DMS53 treated with DMSO at 0.1 percent for 48 hours (cell line): ENCODE results near the gene INPP5E.
"Not testable (repeated sequence)": the region's sequence is repeated elsewhere in the genome, so short reads cannot be mapped to it uniquely, and the experiment has no call there.

Experiments
- DNase-seq: peaks from one replicate; lab custom pipeline; 2025; ENCODE audit not compliant: unreplicated experiment; lab: John Stamatoyannopoulos, UW

INPP5E gene

GRCh38 chr9:136407061-136407460 lies 32.6 kb downstream of the INPP5E start:
- not testable (repeated sequence) for DNase-seq

DNA sequence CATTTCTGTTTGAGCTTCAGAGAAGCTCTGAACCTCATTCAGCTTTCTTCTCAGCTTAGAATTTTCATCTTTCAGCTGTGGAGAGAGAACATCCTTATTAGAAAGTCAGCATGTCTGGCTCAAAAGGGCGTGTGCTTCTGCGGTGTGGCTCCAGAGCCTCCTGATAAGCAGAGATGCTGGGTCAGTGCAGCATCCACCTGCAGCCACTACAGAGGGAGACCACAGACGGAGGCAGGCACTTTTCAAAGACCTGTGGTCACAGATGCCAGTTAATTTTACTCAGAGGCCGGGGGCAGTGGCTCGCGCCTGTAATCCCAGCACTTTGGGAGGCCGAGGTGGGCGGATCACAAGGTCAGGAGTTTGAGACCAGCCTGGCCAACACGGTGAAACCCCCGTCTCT lies 33.7 kb downstream of the INPP5E start:
- DNase-seq: not testable (repeated sequence)

DNA sequence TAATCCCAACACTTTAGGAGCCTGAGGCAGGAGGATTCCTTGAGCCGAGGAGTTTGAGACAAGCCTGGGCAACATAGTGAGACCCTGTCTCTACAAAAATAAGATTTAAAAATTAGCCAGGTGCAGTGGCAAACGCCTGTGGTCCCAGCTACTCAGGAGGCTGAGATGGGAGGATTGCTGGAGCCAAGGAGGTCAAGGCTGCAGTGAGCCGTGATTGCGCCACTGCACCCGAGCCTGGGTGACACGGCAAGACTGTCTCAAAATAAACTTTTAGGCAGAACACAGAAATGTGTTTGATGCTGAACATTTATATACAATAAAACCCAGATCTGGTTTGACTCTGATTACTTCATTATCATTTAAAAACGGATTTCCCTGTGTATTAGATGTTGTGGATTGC lies 34.2 kb downstream of the INPP5E start:
- no peak for DNase-seq

DNA sequence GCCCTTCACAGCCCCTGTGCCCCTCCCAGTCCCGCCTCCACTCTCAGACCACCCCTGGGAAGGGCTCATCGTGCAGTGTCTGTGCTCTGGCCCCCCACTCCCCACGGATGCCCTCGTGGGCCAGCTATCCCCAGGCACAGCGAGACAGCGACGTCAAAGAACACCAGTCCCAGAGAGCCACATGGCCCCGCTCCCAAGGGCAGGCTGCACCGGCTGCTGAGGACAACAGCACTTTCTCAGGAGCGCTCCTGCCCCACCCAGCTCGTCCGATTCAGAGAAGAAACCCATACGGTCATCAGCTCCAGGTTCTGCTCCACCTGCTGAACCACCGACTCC lies 34.9 kb downstream of the INPP5E start:
- DNase-seq: no peak

DNA sequence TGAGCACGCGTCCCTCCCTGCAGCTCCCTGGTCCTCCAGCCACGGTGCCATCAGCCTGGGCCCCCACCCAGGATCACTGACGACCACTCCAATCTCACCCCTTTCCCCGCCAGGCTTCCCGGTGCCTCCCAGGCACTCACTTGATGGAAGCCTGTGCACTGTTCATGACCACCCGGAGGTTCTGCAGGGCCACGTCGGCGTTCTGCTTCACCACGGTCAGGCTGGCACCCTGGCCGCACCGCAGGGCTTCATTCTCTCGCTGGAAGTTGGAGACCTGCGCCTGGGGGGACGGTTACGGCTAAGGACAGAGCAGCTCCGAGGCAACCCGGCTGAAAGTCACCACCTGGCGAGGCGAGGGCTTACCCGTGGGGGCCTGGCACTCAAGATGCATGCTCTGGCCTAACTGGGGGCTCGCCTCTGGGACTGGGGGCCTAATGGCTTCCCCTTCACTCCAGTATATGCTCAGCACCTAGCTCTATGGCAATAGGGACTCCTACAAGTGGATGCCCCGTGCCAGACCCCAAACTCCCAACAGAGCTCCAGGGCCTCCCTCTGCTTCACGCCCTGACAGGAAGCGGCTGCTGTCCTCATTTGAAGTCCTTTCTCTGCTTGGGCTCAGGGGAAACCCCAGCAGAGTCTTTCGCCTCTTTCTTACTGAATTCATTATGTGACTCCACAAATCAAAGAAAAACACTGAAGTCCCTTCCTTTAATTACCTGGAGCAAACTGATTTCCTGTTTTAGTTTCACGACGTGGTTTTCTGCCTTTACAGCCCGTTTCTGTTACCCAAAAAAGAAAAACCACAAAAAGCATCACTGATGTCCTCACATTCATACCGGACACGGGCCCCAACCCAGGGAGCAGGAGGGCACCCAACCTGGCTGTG lies 35.5 kb downstream of the INPP5E start:
- DNase-seq: no peak

DNA sequence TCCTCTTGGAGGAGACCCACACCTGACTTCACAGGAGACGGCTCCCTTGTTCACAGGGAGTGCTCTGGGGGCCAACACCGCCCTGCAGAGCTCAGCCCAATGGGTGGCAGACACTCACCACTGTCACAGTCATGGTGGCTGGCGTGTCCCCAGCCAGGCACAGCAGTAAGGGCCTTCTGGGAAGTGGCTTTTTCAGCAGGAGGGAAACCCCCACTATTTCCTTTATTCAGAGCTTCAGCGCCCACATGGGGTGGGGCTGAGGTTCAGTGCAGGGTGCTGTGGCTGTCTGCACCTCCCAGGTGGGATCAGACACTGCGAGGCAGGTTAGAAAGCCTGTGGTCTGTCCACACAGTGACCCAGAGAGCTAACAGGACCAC lies 36.1 kb downstream of the INPP5E start:
- no peak for DNase-seq

DNA sequence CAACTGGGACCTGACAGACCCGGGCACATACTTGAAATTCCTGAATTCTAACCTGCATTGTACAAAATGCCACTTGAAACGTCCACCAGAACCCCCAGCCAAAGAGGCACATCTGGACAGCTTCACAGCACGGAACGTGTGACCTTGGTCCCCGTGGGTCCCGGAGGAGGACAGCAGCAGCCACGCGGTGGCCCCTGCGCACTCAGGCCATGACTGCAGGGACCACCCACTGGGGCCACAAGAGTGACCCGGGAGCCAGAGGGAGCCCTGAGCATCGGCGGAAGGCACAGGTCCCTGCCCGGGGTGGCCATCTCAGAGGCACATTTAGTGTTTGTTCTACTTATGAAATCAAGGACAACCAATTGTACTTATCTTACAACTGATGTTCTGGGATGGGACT lies 37.6 kb downstream of the INPP5E start:
- no peak for DNase-seq

GRCh38 chr9:136401173-136401922 lies 38.3 kb downstream of the INPP5E start:
- DNase-seq: no peak

- peak; percentile 77 for DNase-seq
These were observed 39.4 kb downstream of the INPP5E start, which contains the start of gene SNAPC4 for GRCh38 chr9:136400038-136400834. Gene SNAPC4 (minus strand): TSS chr9:136400170. CDS start chr9:136398428, 1,742 bp downstream.

DNA sequence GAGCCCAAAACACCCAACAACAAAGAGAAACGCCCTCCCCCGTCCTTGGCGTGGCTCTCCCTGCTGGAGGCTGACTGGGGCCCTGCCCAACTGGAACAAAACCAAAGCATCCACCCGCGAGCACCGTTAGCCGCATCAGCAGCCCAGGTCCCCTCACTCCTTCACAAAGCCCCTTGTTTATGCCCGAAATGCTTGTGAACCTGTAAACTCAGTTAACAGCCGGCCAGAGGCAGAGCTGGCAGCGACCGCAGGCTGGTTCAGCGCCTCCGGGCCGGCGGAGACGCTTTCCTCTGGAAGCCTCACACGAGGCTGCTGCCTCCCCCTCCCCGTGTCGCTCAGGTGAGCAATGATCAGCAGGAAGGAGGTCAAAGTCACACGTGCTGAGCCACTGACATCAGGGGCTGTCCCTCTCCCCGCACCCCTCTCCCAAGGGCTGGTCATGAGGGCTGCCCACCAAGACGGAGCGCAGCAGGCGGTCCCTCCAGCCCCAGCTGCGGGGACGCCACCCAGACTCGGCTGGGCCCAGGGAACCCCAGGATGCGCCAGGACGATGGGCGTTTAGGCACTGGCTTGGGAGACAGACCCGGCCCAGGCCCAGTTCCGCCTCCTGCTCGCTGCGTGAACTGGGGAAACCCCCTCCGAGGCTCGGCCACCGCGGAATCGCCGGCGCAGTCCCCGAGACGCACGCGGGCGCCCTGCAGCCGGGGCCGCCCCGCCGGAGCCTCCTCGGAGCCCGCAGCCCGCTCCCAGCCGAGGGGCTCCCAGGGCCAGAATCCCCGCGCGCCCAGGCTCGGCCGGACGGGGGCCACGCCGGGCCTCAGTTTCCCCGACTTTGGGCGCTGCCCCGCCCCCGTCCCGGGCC lies 40.2 kb downstream of the INPP5E start:
- no peak for DNase-seq

DNA sequence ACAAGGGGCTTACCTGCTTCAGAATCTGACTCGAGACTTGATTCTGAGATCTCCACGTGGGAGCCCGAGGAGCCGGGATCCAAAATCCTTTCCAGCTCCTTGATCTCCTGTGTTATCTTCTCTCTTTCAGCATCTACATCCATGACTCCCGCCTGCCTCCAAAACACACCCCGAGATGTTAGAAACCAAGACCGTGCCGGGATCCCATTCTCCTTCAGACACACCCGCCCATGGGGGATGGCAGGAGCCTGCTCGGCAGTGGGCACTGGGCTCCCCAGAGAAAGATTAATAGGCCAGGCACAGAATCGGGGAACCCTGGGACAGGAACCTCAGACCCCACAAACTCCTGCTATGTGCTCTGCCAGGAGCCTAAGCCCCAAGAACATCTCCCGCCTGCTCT lies 41.4 kb downstream of the INPP5E start:
- no peak for DNase-seq

GRCh38 chr9:136397643-136398042 lies 42.0 kb downstream of the INPP5E start:
- no peak for DNase-seq

DNA sequence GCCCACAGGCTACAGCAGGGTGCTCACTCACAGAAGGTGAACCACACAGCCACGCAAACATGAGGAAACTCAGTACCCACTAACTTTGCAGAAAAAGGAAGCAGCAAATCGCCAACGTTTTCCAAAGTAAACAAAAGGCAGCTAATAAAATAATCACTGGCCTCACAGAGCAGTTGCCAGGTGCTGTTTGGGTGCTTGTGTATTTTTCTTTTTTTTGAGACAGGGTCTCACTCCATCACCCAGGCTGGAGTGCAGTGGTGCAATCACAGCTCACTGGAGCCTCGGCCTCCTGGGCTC lies 43.5 kb downstream of the INPP5E start:
- no peak for DNase-seq

DNA sequence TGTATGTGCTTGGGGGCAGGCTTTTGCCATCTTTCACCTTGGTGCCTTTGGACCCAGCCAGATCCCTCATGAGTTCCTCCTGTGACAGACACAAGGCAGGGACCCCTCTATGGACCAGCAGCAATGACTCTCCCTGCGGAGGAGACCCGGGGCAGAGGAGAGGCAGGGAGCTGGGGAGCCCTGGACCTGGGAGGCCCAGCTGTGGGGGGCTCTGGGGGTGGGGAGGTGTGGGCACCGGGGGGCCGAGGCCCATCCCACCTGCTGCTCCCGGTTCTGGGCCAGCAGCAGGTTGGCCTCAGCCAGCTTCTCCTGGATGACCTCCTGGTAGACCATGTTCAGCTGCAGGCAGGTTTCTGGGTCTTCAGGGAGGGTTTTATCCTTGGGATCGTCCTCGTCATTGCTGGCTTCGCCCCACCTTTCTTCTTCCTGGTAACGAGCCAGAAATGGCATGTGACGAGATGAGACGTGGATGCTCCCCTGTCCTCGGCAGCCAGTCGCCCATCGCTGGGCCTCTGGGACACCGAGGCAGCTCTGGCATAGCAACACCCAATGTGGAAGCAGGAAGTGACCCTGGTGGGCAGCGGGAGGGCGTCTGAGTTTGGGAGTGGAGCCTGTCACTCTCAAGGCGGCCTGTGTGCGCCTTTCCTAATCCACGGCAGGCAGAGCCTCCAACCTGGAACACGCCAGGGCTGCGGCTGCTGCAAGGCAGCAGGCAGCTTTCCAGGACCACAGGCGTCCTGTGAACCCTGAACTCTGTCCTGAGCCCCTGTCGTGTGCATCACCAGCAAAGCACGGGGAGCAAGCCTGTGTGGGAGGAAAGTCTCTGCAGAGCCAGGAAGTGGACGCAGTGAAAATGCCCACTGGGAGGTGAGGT lies 44.1 kb downstream of the INPP5E start:
- no peak for DNase-seq

DNA sequence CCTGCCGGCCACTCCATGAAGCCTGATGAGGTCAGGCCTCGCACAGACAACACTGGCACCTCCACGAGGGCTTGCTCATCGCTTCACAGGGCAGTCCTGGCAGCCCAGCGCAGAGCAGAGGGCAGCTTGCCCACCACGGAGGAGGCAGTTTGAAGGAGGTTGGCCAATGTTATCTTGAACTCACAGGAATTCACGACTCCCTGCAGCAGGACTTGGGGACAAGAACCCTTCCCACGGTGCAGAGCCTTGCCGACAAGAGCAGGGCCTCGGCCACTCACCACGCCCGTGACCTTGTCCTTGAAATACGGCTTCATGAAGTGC lies 44.7 kb downstream of the INPP5E start:
- no peak for DNase-seq

DNA sequence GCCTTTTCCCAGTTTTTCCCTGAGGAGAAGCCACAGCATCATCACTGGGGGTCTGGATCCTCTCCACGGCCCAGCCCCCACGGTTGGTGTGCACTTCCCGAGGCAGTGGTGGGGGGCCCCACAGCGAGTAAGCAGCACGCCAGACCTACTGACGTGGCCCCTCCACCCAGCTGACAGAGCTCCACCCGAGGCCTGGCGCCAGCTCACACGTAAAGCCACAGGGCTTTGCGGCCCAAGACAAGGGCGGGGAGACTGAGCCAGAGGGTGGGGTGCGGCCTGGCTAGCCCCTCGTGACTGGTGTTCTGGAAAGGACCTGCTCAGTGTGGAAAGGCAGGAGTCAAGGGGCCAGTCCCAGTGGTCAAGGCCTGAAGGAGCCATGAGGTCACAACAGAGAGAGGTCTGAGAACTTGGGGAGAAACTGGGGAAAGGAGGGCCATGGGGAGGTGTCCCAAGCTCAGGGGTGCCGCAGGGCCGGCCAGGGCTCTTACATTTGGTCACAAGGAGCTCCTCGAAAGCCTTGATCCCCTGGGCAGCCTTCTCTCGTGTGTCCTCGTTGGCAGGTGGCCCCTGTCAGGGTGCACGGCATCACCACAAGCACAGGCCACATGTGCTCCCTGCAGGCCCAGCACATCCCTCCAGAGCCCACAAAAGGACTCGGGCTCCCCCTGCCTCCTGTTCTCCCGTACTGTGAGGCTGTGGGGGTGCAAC lies 45.2 kb downstream of the INPP5E start:
- DNase-seq: no peak

DNA sequence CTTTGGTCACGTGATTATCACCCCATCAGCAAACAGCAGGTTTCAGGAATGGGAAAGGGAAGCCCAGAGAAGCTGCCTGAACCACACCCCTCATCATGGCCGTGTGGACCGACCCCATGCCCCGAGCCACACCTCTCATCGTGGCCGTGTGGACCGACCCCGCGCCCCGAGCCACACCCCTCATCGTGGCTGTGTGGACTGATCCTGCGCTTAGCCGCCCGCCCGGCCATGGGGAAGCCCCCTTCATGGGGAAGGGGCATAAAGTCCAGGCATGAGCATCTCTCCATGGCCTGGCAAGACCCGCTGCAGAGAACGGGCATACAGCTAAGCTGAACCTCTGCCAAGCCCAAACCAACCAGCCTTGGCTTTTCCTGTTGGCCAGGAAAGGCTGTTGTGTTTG lies 46.1 kb downstream of the INPP5E start:
- DNase-seq: no peak

- DNase-seq: no peak
These were observed 46.9 kb downstream of the INPP5E start for GRCh38 chr9:136392538-136393449.
